ENCODE results near the gene BMPER. TPM values are rescaled to one million over a fixed set of nuclear protein-coding genes. Genes with fewer than 3 reads are reported as not detected.

Gene BMPER
- total and polyA plus RNA-seq, 2 of the 8 experiments (the other 6 are each of a cell fraction or from before 2014, with no cell fraction given), result 0.33 to 0.69 TPM

- Histone ChIP-seq H3K9ac (replicated peaks in 1 of 4; ENCODE audit: extremely low read depth in 1 of 4, low read depth in 3 of 4, low read length in 3 of 4) (no peak overlapping the region), H2BK5ac (ENCODE audit: low read depth, low read length) (no peak overlapping the region), H4K20me1 (replicated peaks in 1 of 2; ENCODE audit: control insufficient read depth in 1 of 2, insufficient read depth in 2 of 2, low read length in 2 of 2) (no peaks in the 10 kb centered on the region), H3K56ac (replicated peaks; ENCODE audit: insufficient read length, low read depth, low read length) (no peak overlapping the region), H4K8ac (ENCODE audit: extremely low read depth, insufficient read depth, low read length) (no peak overlapping the region), H4K5ac (ENCODE audit: insufficient read length, low read depth, low read length) (no peak overlapping the region), H3K4ac (replicated peaks; ENCODE audit: insufficient read length, low read depth, low read length) (no peak overlapping the region), H3K9me3 (ENCODE audit: insufficient read depth in 2 of 2, low read depth in 1 of 2, low read length in 1 of 2) (no peaks in the 10 kb centered on the region), H2BK20ac (ENCODE audit: low read length) (no peak overlapping the region), H2BK120ac (replicated peaks; ENCODE audit: low read depth, low read length) (no peak overlapping the region), H3K27ac (ENCODE audit: low read depth, low read length) (no peak overlapping the region), H3K79me1 (ENCODE audit: low read depth, low read length) (no peaks in the 10 kb centered on the region), H2BK12ac (ENCODE audit: low read depth, low read length) (no peak overlapping the region; the same call in 1 of the 2 replicates), H3K4me2 (ENCODE audit: insufficient read depth in 1 of 2, low read depth in 2 of 2, low read length in 2 of 2) (peak overlapping the region; percentile 10 to 12; a peak in 1 of 4 replicates), H2BK15ac (ENCODE audit: low read length) (no peak overlapping the region), H3K14ac (ENCODE audit: insufficient read length) (no peak overlapping the region), H2AFZ (ENCODE audit: low read length) (no peak overlapping the region), H3K4me1 (replicated peaks in 1 of 4; ENCODE audit: control insufficient read depth in 3 of 4, insufficient read depth in 4 of 4, low read length in 3 of 4) (peaks cover 3 to 14% (median 6%) of the 10 kb centered on the region in 4 experiments; a peak in 6 of 7 replicates), H3K27me3 (replicated peaks in 1 of 4; ENCODE audit: control insufficient read depth in 3 of 4, extremely low read depth in 1 of 4, insufficient read depth in 3 of 4, low read length in 3 of 4) (no peaks in the 10 kb centered on the region), H3K23me2 (ENCODE audit: low read depth, low read length) (no peaks in the 10 kb centered on the region), H3K36me3 (ENCODE audit: control insufficient read depth in 2 of 4, insufficient read depth in 4 of 4, low read length in 3 of 4) (no peaks in the 10 kb centered on the region), H3K23ac (ENCODE audit: insufficient read length) (no peak overlapping the region), H4K91ac (replicated peaks; ENCODE audit: insufficient read length, low read length) (no peak overlapping the region), H2AK5ac (ENCODE audit: low read depth, low read length) (no peak overlapping the region), H3K4me3 (ENCODE audit: extremely low read depth in 1 of 4, insufficient read depth in 2 of 4, low read depth in 3 of 4, low read length in 4 of 4) (peak overlapping the region in 1 of 4 experiments; percentile 3; a peak in 1 of 8 replicates), H3K79me2 (ENCODE audit: control insufficient read depth in 1 of 2, insufficient read depth in 2 of 2, low read length in 2 of 2) (no peaks in the 10 kb centered on the region), H3K18ac (ENCODE audit: extremely low read depth, low read length) (no peak overlapping the region)
- ChIA-PET CTCF (ENCODE audit: partially characterized antibody) (interaction anchor here (0.6 to 1.9 kb wide), 3 partner anchors 13 to 37 kb away, joined by 3 to 6 read pairs (median 4); no protein-coding TSS in a partner anchor), POLR2A (ENCODE audit: partially characterized antibody) (no interaction called here)
- TF ChIP-seq TAF1 (IDR thresholded peaks at IDR 0.05; ENCODE audit: low read depth, low read length) (no peak), PHF8 (conservative IDR thresholded peaks at IDR 0.05; ENCODE audit: low read depth, low read length) (no peak), TBP (IDR thresholded peaks at IDR 0.05; ENCODE audit: low read depth, low read length) (no peak), CBX5 (IDR thresholded peaks at IDR 0.05; ENCODE audit: low read depth, low read length) (no peak), HDAC2 (IDR thresholded peaks at IDR 0.05; ENCODE audit: borderline replicate concordance in 1 of 2, low read depth in 2 of 2, low read length in 2 of 2) (no peak), POLR2AphosphoS5 (IDR thresholded peaks at IDR 0.05; ENCODE audit: low read depth, low read length) (no peak)
- 39% methylated on average over 1 of the region's 1 CpG; no CpG with 5 or more reads in 1 of the 2 experiments for WGBS, 2 experiments (ENCODE audit: extremely low coverage in 1 of 2, insufficient coverage in 1 of 2, insufficient read length in 1 of 2, insufficient replicate concordance in 2 of 2, low coverage in 1 of 2, low lambda C conversion rate in 2 of 2, missing lambda C conversion rate in 1 of 2)
- FAIRE-seq (no peak), DNase-seq (ENCODE audit: low read depth in 1 of 2, low spot score in 2 of 2) (peak in 1 of 2 experiments; percentile 21)
These were observed 31.8 kb upstream of the BMPER start for GRCh38 chr7:33873518-33873917.

Data from H1 (cell line).